HAP-1 (cell line): ENCODE results near the gene C15orf61.

ENCODE experiments used
- DNase-seq, 2 experiments: peaks; one replicate each; pipeline ENCODE4 v3.0.0-alpha.2; 2016 to 2020; ENCODE audit warnings: low spot score in 2 of 2
- H3K27me3 ChIP-seq: fragments of 250-450 bp; sonication (Bioruptor Pico); 2 replicates; pipeline ENCODE4 v1.5.1; 2020; ENCODE audit warnings: low read depth, mild to moderate bottlenecking, moderate library complexity
- H3K36me3 ChIP-seq: fragments of 250-450 bp; sonication (Bioruptor Pico); replicated peaks from 2 replicates; pipeline ENCODE4 v1.5.1; 2020; ENCODE audit warnings: mild to moderate bottlenecking
- H3K4me1 ChIP-seq: fragments of 250-450 bp; sonication (Bioruptor Pico); 2 replicates; pipeline ENCODE4 v1.5.1; 2020; ENCODE audit warnings: mild to moderate bottlenecking
- H3K4me3 ChIP-seq: fragments of 250-450 bp; sonication (Bioruptor Pico); 2 replicates; pipeline ENCODE4 v1.5.1; 2020; ENCODE audit warnings: mild to moderate bottlenecking, moderate library complexity
- H3K9me3 ChIP-seq: fragments of 250-450 bp; sonication (Bioruptor Pico); 2 replicates; pipeline ENCODE4 v1.5.1; 2020; ENCODE audit warnings: mild to moderate bottlenecking, moderate library complexity
- in situ Hi-C: fragments of 300-500 bp; cut with MboI; formaldehyde crosslinking; loops from 3 replicates; pipeline ENCODE4 v1.14.3; 2020; ENCODE audit warnings: low sequenced_read_pairs, inconsistent platforms, mixed read lengths

The C15orf61 gene

DNA sequence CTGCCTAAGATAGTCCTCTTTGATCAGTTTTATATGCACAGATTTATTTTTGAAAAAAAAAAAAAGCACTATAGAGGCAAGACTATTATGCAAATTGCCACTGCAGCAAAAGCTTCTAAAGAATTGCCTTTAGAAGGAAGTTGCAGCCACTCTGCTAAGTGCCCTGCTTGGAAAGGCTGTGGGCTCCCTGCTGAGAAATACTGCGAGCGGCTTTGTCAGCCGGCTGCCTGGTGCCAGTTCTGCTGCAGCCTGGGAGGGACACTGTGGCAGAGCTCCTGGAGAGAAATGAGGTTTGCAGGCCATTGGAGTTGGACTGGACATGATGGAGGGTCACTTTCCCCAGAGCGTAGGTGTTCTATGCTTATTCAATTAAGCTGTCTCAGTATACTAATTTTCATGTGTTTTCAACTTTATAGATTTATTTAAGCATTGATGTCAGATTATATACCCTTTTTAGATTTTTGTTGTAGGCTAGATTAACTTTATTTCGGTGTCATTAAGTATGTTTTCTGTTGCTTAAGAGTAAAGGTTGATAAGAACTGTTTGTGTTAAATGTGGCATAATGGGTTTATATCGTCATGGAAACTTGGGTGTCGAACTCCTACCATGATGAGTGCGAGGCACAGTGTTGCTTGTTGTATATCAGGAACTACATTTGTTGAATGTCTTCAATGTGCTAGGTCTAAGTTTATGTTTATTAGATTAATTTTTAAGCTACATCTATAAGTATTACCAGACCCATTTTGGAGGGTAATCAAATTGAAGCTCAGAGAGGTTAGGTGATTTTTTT is 28.1 kb downstream of the C15orf61 start:
- in situ Hi-C loops: no loop called here
- DNase-seq: peak; percentile 94 to 100
- Histone ChIP-seq H3K27me3 (no peaks in the 10 kb centered on the region), H3K36me3 (peaks cover 4% of the 10 kb centered on the region; the same call in 1 of the 2 replicates), H3K9me3 (no peaks in the 10 kb centered on the region), H3K4me1 (peaks cover 28% of the 10 kb centered on the region), H3K4me3 (no peak overlapping the region)

DNA sequence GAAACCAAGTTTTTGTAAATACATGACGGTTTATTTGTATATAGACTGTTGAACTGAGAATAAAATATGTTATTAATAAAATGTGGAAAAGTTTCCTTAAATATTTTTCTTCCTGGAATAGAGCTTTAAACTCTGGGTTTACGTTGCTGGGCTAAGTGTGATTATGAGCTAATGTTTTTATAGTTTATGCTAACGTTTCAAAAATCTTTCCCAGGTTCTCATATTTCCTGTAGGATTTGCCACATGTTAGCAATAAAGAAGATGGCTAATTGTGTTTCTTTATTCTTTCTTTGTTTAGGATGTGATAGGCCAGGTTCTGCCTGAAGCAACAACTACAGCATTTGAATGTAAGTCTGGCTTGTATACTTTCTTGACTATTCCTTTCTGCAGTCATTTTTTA is 28.8 kb downstream of the C15orf61 start:
- H3K36me3 ChIP-seq: peaks cover 4% of the 10 kb centered on the region; the same call in 1 of the 2 replicates
- DNase-seq: peak in 1 of 2 experiments; percentile 76
- peaks cover 28% of the 10 kb centered on the region for H3K4me1 ChIP-seq
- in situ Hi-C loops: no loop called here
- no peaks in the 10 kb centered on the region for H3K27me3 ChIP-seq
- no peak overlapping the region for H3K4me3 ChIP-seq
- no peaks in the 10 kb centered on the region for H3K9me3 ChIP-seq

DNA sequence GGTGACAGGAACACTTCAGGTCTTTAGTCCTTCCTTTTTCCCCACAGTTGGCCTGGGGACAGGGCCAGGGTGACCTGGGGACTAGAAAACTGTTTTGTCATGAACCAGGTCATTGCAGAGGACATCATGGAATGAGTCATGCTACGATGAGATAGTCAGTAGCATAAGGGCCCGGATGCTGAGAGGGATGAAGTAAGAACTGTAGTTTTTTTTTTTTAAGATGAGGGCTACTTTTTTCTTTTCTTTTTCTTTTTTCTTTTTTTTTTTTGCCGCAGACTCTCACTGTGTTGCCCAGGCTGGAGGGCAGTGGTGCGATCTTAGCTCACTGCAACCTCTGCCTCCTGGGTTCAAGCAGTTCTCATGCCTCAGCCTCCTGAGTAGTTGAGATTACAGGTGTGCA is 29.6 kb downstream of the C15orf61 start:
- DNase-seq: no peak
- in situ Hi-C loops: no loop called here
- Histone ChIP-seq H3K4me3 (no peak overlapping the region), H3K4me1 (peaks cover 28% of the 10 kb centered on the region), H3K9me3 (no peaks in the 10 kb centered on the region), H3K27me3 (no peaks in the 10 kb centered on the region), H3K36me3 (peaks cover 4% of the 10 kb centered on the region; the same call in 1 of the 2 replicates)

DNA sequence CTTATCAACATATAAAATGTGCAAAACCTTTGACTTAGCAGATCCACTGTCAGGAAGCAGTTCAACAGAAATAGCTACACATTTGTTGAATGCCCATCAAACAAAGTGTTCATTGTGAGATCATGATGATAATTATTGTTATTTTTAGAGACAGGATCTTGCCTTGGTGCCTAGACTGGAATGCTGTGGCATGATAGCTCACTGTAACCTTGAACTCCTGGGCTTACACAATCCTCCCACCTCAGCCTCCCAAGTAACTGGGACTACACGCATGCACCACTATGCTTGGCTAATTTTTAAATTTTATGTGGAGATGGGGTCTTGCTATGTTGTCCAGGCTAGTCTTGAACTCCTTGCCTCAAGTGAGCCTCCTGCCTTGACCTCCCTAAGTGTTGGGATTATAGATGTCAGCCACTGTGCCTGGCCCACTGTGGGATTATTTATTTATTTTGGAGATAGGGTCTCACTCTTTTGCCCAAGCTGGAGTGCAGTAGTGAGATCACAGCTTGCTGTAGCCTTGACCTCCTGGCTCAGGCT is 30.3 kb downstream of the C15orf61 start:
- Histone ChIP-seq H3K4me1 (peaks cover 28% of the 10 kb centered on the region), H3K4me3 (no peak overlapping the region), H3K27me3 (no peaks in the 10 kb centered on the region), H3K9me3 (no peaks in the 10 kb centered on the region), H3K36me3 (peaks cover 4% of the 10 kb centered on the region; the same call in 1 of the 2 replicates)
- DNase-seq: no peak
- in situ Hi-C loops: no loop called here

DNA sequence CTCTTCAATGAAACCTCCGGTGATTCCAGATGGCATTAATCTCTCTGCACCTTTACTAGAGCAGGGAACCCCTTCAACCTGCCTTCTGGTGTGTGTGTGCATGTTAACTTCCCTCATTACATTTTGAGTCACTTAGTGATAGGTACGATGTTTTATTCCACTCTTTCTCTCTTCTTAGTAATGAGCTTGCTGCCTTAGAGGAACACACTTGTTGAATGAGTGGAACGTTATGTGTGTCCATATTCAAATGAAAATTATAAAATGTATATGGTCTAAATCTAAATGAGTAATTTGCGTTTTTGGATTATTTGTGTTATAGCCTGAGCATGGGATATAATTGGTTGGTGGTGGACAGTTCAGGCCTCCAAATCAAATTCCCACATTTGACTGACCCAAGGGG is 33.6 kb downstream of the C15orf61 start:
- peaks cover 4% of the 10 kb centered on the region for H3K36me3 ChIP-seq
- peaks cover 2% of the 10 kb centered on the region; the same call in 1 of the 2 replicates for H3K9me3 ChIP-seq

DNA sequence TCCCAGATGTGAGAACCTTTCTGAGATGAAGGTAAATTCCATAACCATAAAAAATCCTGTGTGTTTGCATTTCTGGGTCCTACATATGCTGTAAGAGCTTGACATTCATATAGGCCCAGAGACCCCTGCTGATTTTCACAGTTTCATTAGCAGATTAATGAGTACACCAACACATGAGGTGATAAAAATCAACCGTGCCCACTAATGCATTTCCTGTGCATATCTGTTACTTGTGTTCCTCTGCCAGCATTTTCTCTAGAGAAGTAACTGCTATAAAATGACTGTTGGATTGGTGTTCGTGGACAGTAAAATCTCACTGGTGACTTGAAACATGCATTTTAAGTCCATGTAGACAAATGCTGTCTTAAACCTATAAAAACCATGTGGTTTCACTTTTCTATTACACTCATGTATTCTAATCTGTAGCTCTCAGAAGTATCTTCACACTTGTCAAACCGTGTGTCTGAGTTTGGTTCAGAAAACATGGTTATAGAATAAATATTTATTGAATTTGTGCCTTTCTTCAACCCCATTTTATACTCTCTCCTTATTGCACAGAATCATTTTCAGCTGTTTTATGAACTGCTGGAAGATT is 36.1 kb downstream of the C15orf61 start:
- in situ Hi-C loops: no loop called here
- H3K4me3 ChIP-seq: no peak overlapping the region

More for the DNA sequence above, 33.6 kb downstream of the C15orf61 start:
- Histone ChIP-seq H3K4me3 (no peak overlapping the region), H3K4me1 (peaks cover 9% of the 10 kb centered on the region), H3K27me3 (no peaks in the 10 kb centered on the region)
- in situ Hi-C loops: no loop called here
- no peak for DNase-seq

DNA sequence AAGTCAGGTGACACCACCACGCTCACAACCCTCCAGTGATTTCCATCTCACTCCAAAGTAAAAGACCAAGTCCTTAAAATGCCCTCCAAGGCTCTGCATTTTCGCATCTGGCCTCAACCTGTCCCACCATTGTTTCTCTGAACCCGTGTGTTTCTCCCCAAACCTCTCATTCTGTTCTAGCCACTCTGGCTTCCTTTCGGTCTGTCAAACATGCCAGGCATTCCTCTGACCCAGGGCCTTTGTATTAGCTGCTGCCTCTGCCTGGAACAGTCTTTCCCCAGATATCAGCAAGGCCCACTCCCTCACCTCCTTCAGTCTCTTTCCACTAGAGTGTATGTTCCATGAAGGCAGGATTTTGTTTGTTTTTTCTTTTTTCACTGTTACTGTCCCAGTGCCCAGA is 37.6 kb downstream of the C15orf61 start:
- in situ Hi-C loops: no loop called here
- DNase-seq: no peak
- Histone ChIP-seq H3K9me3 (peaks cover 2% of the 10 kb centered on the region; the same call in 1 of the 2 replicates), H3K36me3 (no peaks in the 10 kb centered on the region; the same call in 1 of the 2 replicates), H3K4me3 (no peak overlapping the region), H3K4me1 (peaks cover 6% of the 10 kb centered on the region), H3K27me3 (no peaks in the 10 kb centered on the region)

More for the DNA sequence above, 36.1 kb downstream of the C15orf61 start:
- DNase-seq: no peak
- Histone ChIP-seq H3K9me3 (peaks cover 2% of the 10 kb centered on the region; the same call in 1 of the 2 replicates), H3K27me3 (no peaks in the 10 kb centered on the region), H3K4me1 (no peaks in the 10 kb centered on the region), H3K36me3 (no peaks in the 10 kb centered on the region; the same call in 1 of the 2 replicates)

DNA sequence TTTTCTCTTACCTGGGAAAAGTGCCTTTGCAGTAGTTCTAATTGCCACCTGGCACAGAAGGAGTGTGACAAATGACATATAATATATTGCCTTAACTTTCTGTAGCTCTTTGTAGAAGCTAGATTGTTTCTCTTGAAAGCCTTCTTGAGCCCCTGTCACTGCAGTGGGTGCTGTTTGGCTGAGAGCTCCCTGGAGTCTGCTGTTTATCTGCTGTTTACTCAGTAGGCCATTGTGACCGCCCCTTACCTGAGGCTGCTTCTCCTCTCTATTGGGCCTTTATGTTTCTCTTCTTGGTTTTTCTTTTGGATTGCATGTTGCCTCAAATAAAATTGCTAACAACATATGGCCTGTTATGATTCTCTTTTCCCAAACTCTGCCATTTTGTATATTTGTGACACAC is 38.2 kb downstream of the C15orf61 start:
- Histone ChIP-seq H3K4me1 (peaks cover 10% of the 10 kb centered on the region), H3K36me3 (no peaks in the 10 kb centered on the region; the same call in 1 of the 2 replicates), H3K9me3 (peaks cover 2% of the 10 kb centered on the region; the same call in 1 of the 2 replicates), H3K4me3 (no peak overlapping the region), H3K27me3 (no peaks in the 10 kb centered on the region)
- in situ Hi-C loops: no loop called here
- no peak for DNase-seq

DNA sequence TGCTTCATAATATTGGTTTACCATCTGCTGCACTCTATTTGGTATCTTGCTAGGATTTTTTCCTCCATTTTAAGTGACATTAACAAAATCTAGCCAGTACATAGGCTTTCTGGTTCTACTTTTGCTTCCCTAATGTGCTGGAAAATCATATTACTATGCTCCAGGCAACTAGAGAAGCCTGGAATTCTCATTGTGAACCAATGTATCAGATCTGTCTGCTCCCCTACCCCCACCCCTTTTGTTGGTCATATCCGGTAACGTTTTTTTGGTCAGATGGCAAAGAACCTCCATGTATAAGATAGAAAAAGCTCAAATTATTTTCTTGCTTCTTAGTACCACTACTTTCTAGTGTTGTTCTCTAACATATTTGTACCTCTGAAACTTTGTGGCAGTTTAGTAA is 38.6 kb downstream of the C15orf61 start:
- no peak for DNase-seq
- H3K4me1 ChIP-seq: peaks cover 13% of the 10 kb centered on the region
- H3K4me3 ChIP-seq: no peak overlapping the region
- in situ Hi-C loops: no loop called here
- H3K27me3 ChIP-seq: no peaks in the 10 kb centered on the region
- H3K9me3 ChIP-seq: peaks cover 2% of the 10 kb centered on the region; the same call in 1 of the 2 replicates
- no peaks in the 10 kb centered on the region; the same call in 1 of the 2 replicates for H3K36me3 ChIP-seq

DNA sequence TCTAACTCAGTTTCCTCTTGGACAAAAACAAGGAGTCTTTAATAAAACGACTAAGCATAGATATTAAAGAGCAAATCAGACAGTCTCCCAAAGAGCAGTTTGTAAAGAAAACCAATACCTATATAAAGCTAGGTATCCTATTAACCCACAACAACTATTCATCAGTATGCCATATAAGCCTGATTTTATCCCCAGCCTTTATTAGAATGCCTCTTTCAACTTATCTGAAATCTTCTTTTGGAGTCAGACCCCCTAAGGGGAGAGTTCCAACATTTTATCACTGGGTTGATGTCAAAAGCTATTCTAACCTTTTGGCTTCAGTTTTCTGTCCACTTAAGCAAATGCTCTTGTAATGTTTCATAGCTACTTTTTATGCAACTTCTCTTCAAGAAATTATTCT is 39.4 kb downstream of the C15orf61 start:
- Histone ChIP-seq H3K36me3 (no peaks in the 10 kb centered on the region; the same call in 1 of the 2 replicates), H3K4me1 (peaks cover 18% of the 10 kb centered on the region), H3K27me3 (no peaks in the 10 kb centered on the region), H3K9me3 (peaks cover 2% of the 10 kb centered on the region; the same call in 1 of the 2 replicates), H3K4me3 (no peak overlapping the region)
- no peak for DNase-seq
- in situ Hi-C loops: no loop called here

DNA sequence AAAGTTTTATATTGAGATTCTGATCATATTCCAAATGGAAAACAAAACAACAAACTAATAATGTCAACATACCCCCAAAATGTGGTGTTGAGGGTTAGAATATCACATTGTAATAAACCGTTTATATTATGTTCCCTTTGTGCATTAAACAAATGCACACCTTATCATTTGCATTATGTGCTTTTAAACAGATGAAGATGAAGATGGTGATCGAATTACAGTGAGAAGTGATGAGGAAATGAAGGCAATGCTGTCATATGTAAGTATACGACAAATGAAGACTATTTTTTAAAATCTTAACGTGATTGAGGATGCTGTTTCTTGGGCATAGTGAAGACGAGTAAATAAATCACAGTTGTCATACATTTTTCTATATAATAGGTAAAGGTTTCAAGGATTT is 42.2 kb downstream of the C15orf61 start:
- H3K4me3 ChIP-seq: no peak overlapping the region
- no peak for DNase-seq
- H3K4me1 ChIP-seq: peaks cover 25% of the 10 kb centered on the region
- no peaks in the 10 kb centered on the region; the same call in 1 of the 2 replicates for H3K9me3 ChIP-seq
- H3K27me3 ChIP-seq: no peaks in the 10 kb centered on the region
- in situ Hi-C loops: no loop called here
- no peaks in the 10 kb centered on the region for H3K36me3 ChIP-seq

DNA sequence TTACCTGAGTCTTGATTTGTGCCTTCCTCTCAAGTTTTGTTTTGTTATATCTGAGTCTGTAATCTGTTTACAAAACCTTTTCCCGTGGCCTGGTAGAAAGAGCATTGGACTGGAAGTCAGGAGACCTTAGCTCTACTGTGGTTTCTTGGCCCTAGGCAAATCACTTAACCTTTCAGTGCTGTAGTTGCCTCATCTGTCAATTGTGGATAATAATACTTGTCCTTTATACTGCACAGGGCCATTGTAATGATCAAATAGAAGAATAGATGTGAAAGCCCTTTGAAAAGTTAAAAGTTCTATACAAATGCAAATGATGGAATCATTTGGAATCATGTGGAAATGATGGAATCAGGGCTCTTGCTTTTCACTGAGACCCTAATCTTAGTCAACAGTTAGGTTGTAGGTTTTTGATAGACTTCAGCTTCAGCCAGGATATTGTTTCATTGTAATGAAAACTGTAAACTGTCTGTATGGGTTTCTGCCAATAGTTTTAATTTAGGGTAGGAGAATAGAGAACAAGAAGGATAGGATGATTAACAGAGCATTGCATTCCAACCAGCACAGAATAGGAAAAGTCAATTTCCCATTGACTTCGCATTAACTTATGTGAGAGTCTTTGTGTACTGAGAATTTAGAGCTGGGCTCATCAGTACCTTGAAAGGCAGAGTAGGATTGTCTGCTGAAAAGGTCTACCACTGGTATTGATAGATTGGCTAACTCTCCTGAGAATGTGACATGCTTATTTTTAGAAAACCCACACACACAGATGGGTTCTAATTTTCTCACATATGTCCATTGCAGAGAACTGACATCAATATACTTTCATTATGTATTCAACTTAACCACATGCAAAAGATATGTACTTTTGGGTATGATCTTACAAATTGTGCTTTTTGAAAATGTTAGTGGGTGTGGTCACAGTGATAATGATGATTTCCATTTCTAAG is 43.4 kb downstream of the C15orf61 start:
- DNase-seq: peak; percentile 84 to 100
- Histone ChIP-seq H3K4me3 (no peak overlapping the region), H3K27me3 (no peaks in the 10 kb centered on the region), H3K4me1 (peaks cover 25% of the 10 kb centered on the region), H3K9me3 (no peaks in the 10 kb centered on the region), H3K36me3 (no peaks in the 10 kb centered on the region)
- in situ Hi-C loops: no loop called here

DNA sequence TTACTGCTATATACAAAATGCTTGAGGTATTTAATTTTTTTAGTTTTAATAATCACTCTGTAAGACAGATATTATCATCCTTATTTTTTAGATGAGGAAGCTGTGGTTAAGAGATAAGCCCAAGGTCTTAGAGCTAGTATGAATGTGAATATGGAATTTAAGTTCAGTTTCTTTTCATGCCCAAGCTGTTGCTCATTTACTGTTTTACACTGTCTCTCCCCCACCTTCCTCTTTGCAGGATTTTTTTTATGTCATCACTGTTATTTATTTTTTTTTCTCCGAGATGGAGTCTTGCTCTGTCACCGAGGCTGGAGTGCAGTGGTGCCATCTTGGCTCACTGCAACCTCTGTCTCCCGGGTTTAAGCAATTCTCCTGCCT is 44.0 kb downstream of the C15orf61 start:
- H3K4me1 ChIP-seq: peaks cover 25% of the 10 kb centered on the region
- no peaks in the 10 kb centered on the region for H3K9me3 ChIP-seq
- no peaks in the 10 kb centered on the region for H3K27me3 ChIP-seq
- DNase-seq: no peak
- no peak overlapping the region for H3K4me3 ChIP-seq
- in situ Hi-C loops: no loop called here
- H3K36me3 ChIP-seq: no peaks in the 10 kb centered on the region
